Head of caudate nucleus (tissue), 42 donors: Measurements from ENCODE around the gene RPS17.
"Not testable (repeated sequence)": the region's sequence is repeated elsewhere in the genome, so short reads cannot be mapped to it uniquely, and the experiment has no call there.

Experiments
- DNase-seq, 42 donors: peaks; one replicate each; pipeline versions ENCODE4 v3.0.0 to v3.0.0-alpha.2; 2020 to 2021; ENCODE audit warnings: mixed read lengths in 7 of 42
- intact Hi-C: fragments of 100-400 bp; cut with DNase I; formaldehyde crosslinking; loops from one replicate; pipeline ENCODE4 v1.15.0; 2022

The RPS17 gene

GRCh38 chr15:82551646-82552247, 11.5 kb upstream of the RPS17 start:
- intact Hi-C loops: no loop called here
- DNase-seq: no peak

GRCh38 chr15:82549199-82549665, 9.0 kb upstream of the RPS17 start:
- intact Hi-C loops: no loop called here
- DNase-seq: no peak

- intact Hi-C loops: no loop called here
- no peak for DNase-seq
Measured at GRCh38 chr15:82548700-82549099, 8.4 kb upstream of the RPS17 start.

- intact Hi-C loops: no loop called here
- DNase-seq: no peak
Measured at GRCh38 chr15:82545478-82545877, 5.2 kb upstream of the RPS17 start.

GRCh38 chr15:82545002-82545401, 4.7 kb upstream of the RPS17 start:
- intact Hi-C loops: no loop called here
- no peak for DNase-seq

- intact Hi-C loops: loop anchor here (5.0 kb wide), 1 partner anchor 103 kb away; the partner anchor contains the start of gene CPEB1
Measured at GRCh38 chr15:82544431-82544830, 4.2 kb upstream of the RPS17 start.

GRCh38 chr15:82543160-82543559, 2.9 kb upstream of the RPS17 start:
- intact Hi-C loops: loop anchor here (5.0 kb wide), 1 partner anchor 104 kb away; the partner anchor contains the start of gene CPEB1
- no peak for DNase-seq

More at GRCh38 chr15:82544431-82544830, 4.2 kb upstream of the RPS17 start:
- DNase-seq: no peak

GRCh38 chr15:82540984-82541431, 751 bp upstream of the RPS17 start:
- peak in 4 of 42 donors; percentile 20 to 45 (median 29) for DNase-seq
- intact Hi-C loops: loop anchor here (5.0 kb wide), 1 partner anchor 106 kb away; the partner anchor contains the start of gene CPEB1

GRCh38 chr15:82539691-82540054, 584 bp downstream of the RPS17 start:
- intact Hi-C loops: loop anchor here (5.0 kb wide), 1 partner anchor 108 kb away; the partner anchor contains the start of gene CPEB1
- DNase-seq: peak in 11 of 42 donors; percentile 7 to 48 (median 28)

- intact Hi-C loops: no loop called here
- DNase-seq: peak in 5 of 42 donors; percentile 17 to 54 (median 48)
Measured at GRCh38 chr15:82538961-82539690, 1.1 kb downstream of the RPS17 start.

- intact Hi-C loops: no loop called here
- DNase-seq: peak in 2 of 42 donors; percentile 18 to 37
Measured at GRCh38 chr15:82537351-82537908, 2.8 kb downstream of the RPS17 start.

GRCh38 chr15:82536409-82537350, 3.6 kb downstream of the RPS17 start:
- intact Hi-C loops: no loop called here
- DNase-seq: peak in 10 of 42 donors; percentile 15 to 52 (median 34)

- DNase-seq: peak in 2 of 42 donors; percentile 29 to 33
- intact Hi-C loops: no loop called here
Measured at GRCh38 chr15:82535566-82536408, 4.5 kb downstream of the RPS17 start.

- peak in 2 of 42 donors; percentile 5 to 18 for DNase-seq
- intact Hi-C loops: not testable (repeated sequence)
Measured at GRCh38 chr15:82535151-82535550, 5.1 kb downstream of the RPS17 start.

- DNase-seq: peak in 1 of 42 donors; percentile 20
- intact Hi-C loops: not testable (repeated sequence)
Measured at GRCh38 chr15:82534457-82534861, 5.8 kb downstream of the RPS17 start.

- peak in 1 of 42 donors; percentile 27 for DNase-seq
- intact Hi-C loops: no loop called here
Measured at GRCh38 chr15:82533801-82534200, 6.5 kb downstream of the RPS17 start.

- DNase-seq: peak in 3 of 42 donors; percentile 0 to 35 (median 29)
- intact Hi-C loops: no loop called here
Measured at GRCh38 chr15:82532991-82533481, 7.2 kb downstream of the RPS17 start.
